Osteoblast (primary cell): Measurements from ENCODE around the gene MOSMO. TPM values are rescaled to one million over a fixed set of nuclear protein-coding genes. Genes with fewer than 3 reads are reported as not detected.
"Not testable (repeated sequence)": the region's sequence is repeated elsewhere in the genome, so short reads cannot be mapped to it uniquely, and the experiment has no call there.

Experiments used
- DNase-seq: peaks from one replicate; pipeline ENCODE4 v3.0.0; 2011; ENCODE audit warnings: low spot score, mixed read lengths; ENCODE audit not compliant: insufficient read length; ENCODE audit errors: missing footprints
- H2AFZ ChIP-seq: 2 replicates; pipeline ENCODE4 v1.6.0; 2011; ENCODE audit warnings: mild to moderate bottlenecking, low read length
- H3K27ac ChIP-seq: 2 replicates; pipeline ENCODE4 v1.5.1; 2011; ENCODE audit warnings: mild to moderate bottlenecking, low read depth, low read length, moderate library complexity
- H3K27me3 ChIP-seq: 2 replicates; pipeline ENCODE4 v1.6.0; 2012; ENCODE audit warnings: mild to moderate bottlenecking, control low read depth, inconsistent platforms, low read length, moderate library complexity; ENCODE audit not compliant: insufficient read depth
- H3K36me3 ChIP-seq: 2 replicates; pipeline ENCODE4 v1.5.1; 2011; ENCODE audit warnings: mild to moderate bottlenecking, low read length, control low read depth, moderate library complexity; ENCODE audit not compliant: insufficient read depth
- H3K4me1 ChIP-seq: 2 replicates; pipeline ENCODE4 v1.5.1; 2011; ENCODE audit warnings: mild to moderate bottlenecking, low read length, control low read depth, moderate library complexity; ENCODE audit not compliant: insufficient read depth
- H3K4me2 ChIP-seq: 2 replicates; pipeline ENCODE4 v1.6.0; 2011; ENCODE audit warnings: mild to moderate bottlenecking, low read length; ENCODE audit not compliant: insufficient read depth
- H3K4me3 ChIP-seq: fragments of 200-600 bp; sonication (generic); 3 replicates; pipeline ENCODE4 v1.5.1; 2012; ENCODE audit warnings: mild to moderate bottlenecking, low read length, inconsistent platforms; ENCODE audit not compliant: insufficient read depth
- H3K79me2 ChIP-seq: 2 replicates; pipeline ENCODE4 v1.6.0; 2012; ENCODE audit warnings: mild to moderate bottlenecking, low read length, control low read depth, inconsistent platforms; ENCODE audit not compliant: insufficient read depth
- H3K9me3 ChIP-seq: 2 replicates; pipeline ENCODE4 v1.5.1; 2011; ENCODE audit warnings: low read depth, low read length, control low read depth
- H4K20me1 ChIP-seq: 2 replicates; pipeline ENCODE4 v1.6.0; 2012; ENCODE audit warnings: mild to moderate bottlenecking, low read length, control low read depth; ENCODE audit not compliant: insufficient read depth
- total RNA-seq: library from RNA; depleted of rRNA; stranded (reverse); fragments of >200 nt; gene quantifications from 2 replicates; pipeline ENCODE4 v1.2.3, GENCODE V29; 2012
- TF ChIP-seq, protein P1 (sequence below): IDR thresholded peaks from 2 replicates; pipeline ENCODE4 v1.5.1; 2011; ENCODE audit warnings: mild to moderate bottlenecking, low read depth, low read length, moderate library complexity; ENCODE audit errors: extremely low read depth

Gene MOSMO
- total RNA-seq, 1 donor: 15.2 TPM

- Histone ChIP-seq H3K27ac (no peak overlapping the region), H2AFZ (no peak overlapping the region), H3K27me3 (no peaks in the 10 kb centered on the region), H4K20me1 (peaks cover 53% of the 10 kb centered on the region), H3K4me2 (no peak overlapping the region), H3K4me1 (no peaks in the 10 kb centered on the region), H3K9me3 (no peaks in the 10 kb centered on the region), H3K36me3 (no peaks in the 10 kb centered on the region), H3K79me2 (peaks cover 86% of the 10 kb centered on the region), H3K4me3 (no peak overlapping the region)
- TF ChIP-seq, protein P1, sequence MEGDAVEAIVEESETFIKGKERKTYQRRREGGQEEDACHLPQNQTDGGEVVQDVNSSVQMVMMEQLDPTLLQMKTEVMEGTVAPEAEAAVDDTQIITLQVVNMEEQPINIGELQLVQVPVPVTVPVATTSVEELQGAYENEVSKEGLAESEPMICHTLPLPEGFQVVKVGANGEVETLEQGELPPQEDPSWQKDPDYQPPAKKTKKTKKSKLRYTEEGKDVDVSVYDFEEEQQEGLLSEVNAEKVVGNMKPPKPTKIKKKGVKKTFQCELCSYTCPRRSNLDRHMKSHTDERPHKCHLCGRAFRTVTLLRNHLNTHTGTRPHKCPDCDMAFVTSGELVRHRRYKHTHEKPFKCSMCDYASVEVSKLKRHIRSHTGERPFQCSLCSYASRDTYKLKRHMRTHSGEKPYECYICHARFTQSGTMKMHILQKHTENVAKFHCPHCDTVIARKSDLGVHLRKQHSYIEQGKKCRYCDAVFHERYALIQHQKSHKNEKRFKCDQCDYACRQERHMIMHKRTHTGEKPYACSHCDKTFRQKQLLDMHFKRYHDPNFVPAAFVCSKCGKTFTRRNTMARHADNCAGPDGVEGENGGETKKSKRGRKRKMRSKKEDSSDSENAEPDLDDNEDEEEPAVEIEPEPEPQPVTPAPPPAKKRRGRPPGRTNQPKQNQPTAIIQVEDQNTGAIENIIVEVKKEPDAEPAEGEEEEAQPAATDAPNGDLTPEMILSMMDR: no peak
- no peak for DNase-seq
Observed at GRCh38 chr16:22018559-22018958, 10.6 kb downstream of the MOSMO start.

- Histone ChIP-seq H2AFZ (no peak overlapping the region), H3K4me1 (peaks cover 10% of the 10 kb centered on the region), H3K4me3 (no peak overlapping the region), H3K27me3 (no peaks in the 10 kb centered on the region), H3K9me3 (no peaks in the 10 kb centered on the region), H3K27ac (no peak overlapping the region), H3K4me2 (no peak overlapping the region), H3K79me2 (peaks cover 60% of the 10 kb centered on the region), H4K20me1 (peaks cover 34% of the 10 kb centered on the region), H3K36me3 (no peaks in the 10 kb centered on the region)
- no peak for DNase-seq
- TF ChIP-seq, protein P1: no peak
Observed at GRCh38 chr16:22022151-22022550, 14.2 kb downstream of the MOSMO start.

GRCh38 chr16:22023505-22023904 lies 15.6 kb downstream of the MOSMO start:
- Histone ChIP-seq H3K36me3 (no peaks in the 10 kb centered on the region), H4K20me1 (peaks cover 25% of the 10 kb centered on the region), H2AFZ (no peak overlapping the region), H3K9me3 (no peaks in the 10 kb centered on the region), H3K4me3 (no peak overlapping the region), H3K4me1 (peaks cover 17% of the 10 kb centered on the region), H3K4me2 (no peak overlapping the region), H3K27me3 (no peaks in the 10 kb centered on the region), H3K79me2 (peaks cover 57% of the 10 kb centered on the region), H3K27ac (no peak overlapping the region)
- no peak for DNase-seq
- TF ChIP-seq, protein P1: no peak

- H3K4me1 ChIP-seq: peaks cover 17% of the 10 kb centered on the region
- not testable (repeated sequence) for DNase-seq
- peaks cover 57% of the 10 kb centered on the region for H3K79me2 ChIP-seq
Observed at GRCh38 chr16:22024785-22025184, 16.9 kb downstream of the MOSMO start.

More at GRCh38 chr16:22024785-22025184, 16.9 kb downstream of the MOSMO start:
- not testable (repeated sequence) for H3K27me3 ChIP-seq, H3K9me3 ChIP-seq, H3K4me2 ChIP-seq, H3K27ac ChIP-seq, H3K36me3 ChIP-seq, H2AFZ ChIP-seq, H3K4me3 ChIP-seq
- H4K20me1 ChIP-seq: peaks cover 20% of the 10 kb centered on the region
